Ishikawa (cell line): ENCODE results near the gene DNMT3A.

Source experiments
- CEBPB ChIP-seq: IDR thresholded peaks from 2 replicates; pipeline ENCODE4 v1.6.1; 2012
- EP300 ChIP-seq: IDR thresholded peaks from 2 replicates; pipeline ENCODE4 v1.6.1; 2012; ENCODE audit warnings: borderline replicate concordance
- FOXM1 ChIP-seq: IDR thresholded peaks from 2 replicates; pipeline ENCODE4 v1.6.1; 2012; ENCODE audit warnings: low read depth, borderline replicate concordance
- MAX ChIP-seq: IDR thresholded peaks from 2 replicates; pipeline ENCODE4 v1.6.1; 2012
- NFIC ChIP-seq: IDR thresholded peaks from 2 replicates; pipeline ENCODE4 v1.6.1; 2012
- RAD21 ChIP-seq: IDR thresholded peaks from 2 replicates; pipeline ENCODE4 v1.6.1; 2012; ENCODE audit warnings: low read depth
- TAF1 ChIP-seq: IDR thresholded peaks from 2 replicates; pipeline ENCODE4 v1.6.1; 2012; ENCODE audit warnings: low read depth, mild to moderate bottlenecking
- TEAD4 ChIP-seq: IDR thresholded peaks from 2 replicates; pipeline ENCODE4 v1.6.1; 2012
- USF1 ChIP-seq: IDR thresholded peaks from 2 replicates; pipeline ENCODE4 v1.6.1; 2012
- YY1 ChIP-seq: IDR thresholded peaks from 2 replicates; pipeline ENCODE4 v1.6.1; 2012; ENCODE audit warnings: low read depth

- TF ChIP-seq NFIC = no peak
- TF ChIP-seq MAX = no peak
- TF ChIP-seq TAF1 = no peak
- TF ChIP-seq USF1 = no peak
- TF ChIP-seq FOXM1 = no peak
- TF ChIP-seq TEAD4 = no peak
- TF ChIP-seq CEBPB = no peak
- TF ChIP-seq EP300 = no peak
- TF ChIP-seq RAD21 = no peak
- no peak for TF ChIP-seq YY1
Observed at GRCh38 chr2:25355270-25355669, 13.5 kb upstream of the DNMT3A start.
